ENCODE measurements around the gene TYW5. TPM values are rescaled to one million over a fixed set of nuclear protein-coding genes. Genes with fewer than 3 reads are reported as not detected.

Gene TYW5
- total RNA-seq, 1 donor from 2014 or later = 10.5 TPM

DNA sequence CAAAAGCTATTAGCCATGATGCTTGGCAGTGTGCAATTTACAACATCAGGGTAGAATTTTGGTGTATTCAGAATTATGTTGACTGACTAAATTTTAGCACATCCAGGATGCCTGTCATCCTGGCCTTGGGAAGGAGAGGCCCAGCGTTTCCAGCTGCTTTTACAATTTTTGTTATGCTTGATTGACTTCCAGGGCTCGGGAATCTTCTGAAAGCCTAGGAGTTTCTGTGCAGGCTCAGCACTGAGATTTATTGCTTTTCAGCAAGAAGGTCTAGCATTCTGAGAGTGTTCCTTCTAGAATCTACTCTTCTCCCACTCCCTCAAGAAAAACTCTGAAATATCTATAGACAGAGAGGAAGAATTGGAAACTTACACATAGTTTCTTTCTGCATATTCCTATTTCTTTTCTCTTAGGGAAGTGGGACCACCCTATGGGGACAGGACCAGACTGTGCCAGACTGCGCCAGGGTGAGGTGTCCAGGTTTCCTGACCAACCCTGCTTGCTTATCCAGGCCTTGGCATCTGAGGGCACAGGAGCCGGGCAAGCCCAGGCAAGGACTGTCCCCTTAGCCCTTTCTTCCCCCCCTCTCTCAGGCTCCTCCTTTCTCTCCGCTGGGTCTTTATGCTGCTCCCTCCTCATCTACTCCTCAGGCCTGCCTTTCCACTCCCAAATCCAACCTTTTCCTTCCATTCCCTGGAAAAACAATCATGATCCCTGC, 27.0 kb upstream of the TYW5 start:
- DNase-seq (ENCODE audit: low read depth) = peak; percentile 60
- TF ChIP-seq, protein P1, sequence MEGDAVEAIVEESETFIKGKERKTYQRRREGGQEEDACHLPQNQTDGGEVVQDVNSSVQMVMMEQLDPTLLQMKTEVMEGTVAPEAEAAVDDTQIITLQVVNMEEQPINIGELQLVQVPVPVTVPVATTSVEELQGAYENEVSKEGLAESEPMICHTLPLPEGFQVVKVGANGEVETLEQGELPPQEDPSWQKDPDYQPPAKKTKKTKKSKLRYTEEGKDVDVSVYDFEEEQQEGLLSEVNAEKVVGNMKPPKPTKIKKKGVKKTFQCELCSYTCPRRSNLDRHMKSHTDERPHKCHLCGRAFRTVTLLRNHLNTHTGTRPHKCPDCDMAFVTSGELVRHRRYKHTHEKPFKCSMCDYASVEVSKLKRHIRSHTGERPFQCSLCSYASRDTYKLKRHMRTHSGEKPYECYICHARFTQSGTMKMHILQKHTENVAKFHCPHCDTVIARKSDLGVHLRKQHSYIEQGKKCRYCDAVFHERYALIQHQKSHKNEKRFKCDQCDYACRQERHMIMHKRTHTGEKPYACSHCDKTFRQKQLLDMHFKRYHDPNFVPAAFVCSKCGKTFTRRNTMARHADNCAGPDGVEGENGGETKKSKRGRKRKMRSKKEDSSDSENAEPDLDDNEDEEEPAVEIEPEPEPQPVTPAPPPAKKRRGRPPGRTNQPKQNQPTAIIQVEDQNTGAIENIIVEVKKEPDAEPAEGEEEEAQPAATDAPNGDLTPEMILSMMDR (IDR thresholded peaks at IDR 0.05; ENCODE audit: insufficient read depth, low read length, severe bottlenecking) = no peak
- Histone ChIP-seq H3K36me3 (ENCODE audit: control insufficient read depth, insufficient read depth, low read length) (no peaks in the 10 kb centered on the region), H3K4me3 (ENCODE audit: low read depth, low read length) (no peak overlapping the region), H3K27me3 (ENCODE audit: control insufficient read depth, insufficient read depth, low read length) (no peaks in the 10 kb centered on the region)
- no peak for FAIRE-seq

DNA sequence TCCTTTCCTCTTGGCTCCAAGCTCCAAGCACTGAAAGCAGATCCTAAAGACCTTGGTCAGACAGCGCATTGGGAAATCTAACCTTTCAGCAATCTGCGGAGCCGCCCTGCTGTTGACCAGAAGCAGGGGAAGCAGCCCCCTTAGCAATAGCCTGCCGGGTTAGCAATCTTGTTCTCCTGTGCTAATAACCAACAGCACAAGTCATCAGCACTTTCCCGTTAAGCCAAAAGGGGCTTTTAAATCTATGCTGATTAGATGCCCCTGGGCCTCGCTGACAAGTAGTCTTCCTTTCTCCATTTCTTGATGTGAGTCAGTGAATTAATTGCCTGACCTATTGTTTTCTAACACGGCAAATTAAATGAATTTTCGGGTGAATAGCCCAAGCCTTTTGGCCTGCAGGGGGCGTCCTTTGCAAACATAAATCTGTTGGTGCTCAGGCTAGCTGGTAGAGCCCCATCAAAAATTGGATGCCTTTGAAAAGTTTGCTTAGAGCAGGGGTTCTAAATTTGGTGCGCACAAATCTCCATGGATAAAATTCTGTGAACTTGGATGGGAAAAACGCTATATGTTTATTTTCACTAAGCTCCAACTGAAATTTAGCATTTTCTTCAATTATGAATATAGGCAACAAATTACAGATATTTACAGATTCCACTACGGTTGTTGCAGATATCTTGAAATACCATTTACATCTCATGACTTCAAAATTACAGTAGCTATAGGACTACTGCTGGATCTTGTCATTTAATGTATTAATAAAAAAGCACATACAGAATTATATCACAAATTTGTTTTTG, 24.7 kb upstream of the TYW5 start:
- Histone ChIP-seq H3K36me3 (ENCODE audit: control insufficient read depth, insufficient read depth, low read length) (no peaks in the 10 kb centered on the region), H3K27me3 (ENCODE audit: control insufficient read depth, insufficient read depth, low read length) (no peaks in the 10 kb centered on the region), H3K4me3 (ENCODE audit: low read depth, low read length) (no peak overlapping the region)
- TF ChIP-seq, protein P1 (IDR thresholded peaks at IDR 0.05; ENCODE audit: insufficient read depth, low read length, severe bottlenecking) = peak; percentile 65
- DNase-seq (ENCODE audit: low read depth) = peak; percentile 71
- FAIRE-seq = peak; percentile 55

DNA sequence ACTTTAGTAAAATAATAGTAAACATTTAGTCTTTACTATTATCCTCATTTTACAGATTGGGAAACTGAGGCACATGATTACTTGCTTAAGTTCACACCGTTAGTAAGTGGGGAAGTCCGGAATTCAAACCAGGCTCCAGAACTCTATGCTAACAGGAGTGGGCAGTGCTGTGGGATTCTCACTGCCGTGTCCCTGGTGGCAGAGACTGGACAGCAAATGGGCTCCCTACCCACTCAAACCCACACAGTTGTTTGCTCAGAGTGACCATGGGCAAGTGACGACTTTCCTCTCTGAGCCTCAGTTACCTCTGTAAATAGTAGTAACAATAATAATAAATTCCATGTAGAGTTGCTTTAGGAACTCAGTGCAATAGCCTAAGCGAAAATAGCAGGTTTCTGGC, 24.1 kb upstream of the TYW5 start:
- DNase-seq (ENCODE audit: low read depth) (no peak), FAIRE-seq (no peak)
- Histone ChIP-seq H3K36me3 (ENCODE audit: control insufficient read depth, insufficient read depth, low read length) (no peaks in the 10 kb centered on the region), H3K27me3 (ENCODE audit: control insufficient read depth, insufficient read depth, low read length) (no peaks in the 10 kb centered on the region), H3K4me3 (ENCODE audit: low read depth, low read length) (no peak overlapping the region)
- TF ChIP-seq, protein P1 (IDR thresholded peaks at IDR 0.05; ENCODE audit: insufficient read depth, low read length, severe bottlenecking) = no peak

DNA sequence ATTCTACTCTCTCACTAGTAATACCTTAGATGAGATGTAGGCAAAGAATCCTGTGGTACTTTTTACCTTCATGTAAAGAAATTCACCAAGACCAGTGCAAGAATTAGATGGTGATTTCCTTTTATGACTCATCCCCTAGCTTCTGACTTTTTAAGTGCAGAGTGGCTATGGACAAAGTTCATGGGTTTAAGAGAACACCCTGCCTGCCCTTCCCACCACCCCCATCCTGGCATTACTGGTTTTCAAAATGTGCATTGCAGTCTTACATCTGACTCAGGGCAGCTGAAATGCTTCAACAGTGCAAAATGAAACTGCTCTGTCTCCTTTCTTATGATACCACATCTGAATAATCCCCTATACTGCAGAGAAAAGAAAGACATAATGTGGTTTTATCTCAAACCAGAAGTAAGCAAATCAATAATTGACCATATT, 22.7 kb upstream of the TYW5 start:
- no peak for FAIRE-seq
- DNase-seq (ENCODE audit: low read depth) = peak; percentile 91
- Histone ChIP-seq H3K27me3 (ENCODE audit: control insufficient read depth, insufficient read depth, low read length) (no peaks in the 10 kb centered on the region), H3K36me3 (ENCODE audit: control insufficient read depth, insufficient read depth, low read length) (no peaks in the 10 kb centered on the region), H3K4me3 (ENCODE audit: low read depth, low read length) (no peak overlapping the region)
- TF ChIP-seq, protein P1 (IDR thresholded peaks at IDR 0.05; ENCODE audit: insufficient read depth, low read length, severe bottlenecking) = no peak

DNA sequence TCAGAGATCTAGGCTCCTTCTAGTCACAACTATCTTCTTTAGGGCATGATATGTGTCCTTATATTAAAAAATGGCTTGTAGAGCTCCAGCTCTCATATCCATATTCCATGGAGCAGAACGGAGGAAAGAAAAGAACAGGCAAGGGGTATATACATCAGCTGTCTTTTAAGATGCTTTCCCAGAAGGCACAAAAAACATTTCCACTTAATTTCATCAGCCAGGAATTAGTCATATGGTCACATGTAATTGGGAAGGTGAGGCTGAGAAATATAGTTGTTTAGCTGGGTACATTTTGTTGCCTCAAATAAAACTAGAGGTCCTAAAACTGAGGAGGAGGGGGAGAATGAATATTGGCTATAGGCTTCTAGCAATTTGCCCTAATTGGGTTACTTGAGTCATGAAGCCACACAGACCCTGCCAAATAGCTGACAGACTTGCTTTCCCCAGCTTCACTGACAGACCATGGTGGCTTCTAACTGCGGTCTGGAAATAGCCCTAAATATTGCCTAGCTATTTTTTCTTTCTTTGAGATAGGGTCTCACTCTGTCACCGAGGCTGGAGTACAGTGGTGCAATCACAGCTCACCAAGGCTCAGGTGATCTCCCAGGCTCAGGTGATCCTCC, 20.1 kb upstream of the TYW5 start:
- TF ChIP-seq, protein P1 (IDR thresholded peaks at IDR 0.05; ENCODE audit: insufficient read depth, low read length, severe bottlenecking) = no peak
- Histone ChIP-seq H3K27me3 (ENCODE audit: control insufficient read depth, insufficient read depth, low read length) (no peaks in the 10 kb centered on the region), H3K36me3 (ENCODE audit: control insufficient read depth, insufficient read depth, low read length) (no peaks in the 10 kb centered on the region), H3K4me3 (ENCODE audit: low read depth, low read length) (no peak overlapping the region)
- DNase-seq (ENCODE audit: low read depth) = peak; percentile 38
- no peak for FAIRE-seq

Data from bronchial epithelial cell (primary cell).